ENCODE results near the gene NRIP1.

NRIP1 gene

DNA sequence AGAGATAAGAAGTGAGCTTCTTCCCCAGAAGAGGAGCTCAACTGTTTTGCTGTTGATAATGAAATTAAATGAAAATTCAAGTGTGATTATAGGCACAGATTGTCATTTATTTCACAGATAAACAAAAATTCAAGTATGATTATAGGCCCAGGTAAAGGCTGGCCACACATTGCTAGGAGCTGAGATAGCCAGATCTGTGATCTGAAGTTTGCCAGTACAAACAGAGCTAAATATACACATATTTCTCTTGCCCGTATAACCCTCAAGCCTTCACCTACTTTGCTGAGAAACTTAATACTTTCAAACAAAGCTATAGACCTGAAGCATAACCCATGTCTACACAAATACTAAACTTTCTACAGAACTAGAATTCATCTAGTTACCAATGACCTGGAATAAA, 31.3 kb upstream of the NRIP1 start:
- TF ChIP-seq CTCF (IDR thresholded peaks at IDR 0.05; ENCODE audit: insufficient read depth, missing control alignments): no peak
- FAIRE-seq: no peak

GRCh38 chr21:15095326-15095725, 30.5 kb upstream of the NRIP1 start:
- FAIRE-seq (no peak), DNase-seq (ENCODE audit: insufficient read length, low spot score) (no peak)
- TF ChIP-seq CTCF (IDR thresholded peaks at IDR 0.05; ENCODE audit: insufficient read depth, missing control alignments): no peak

More for the DNA sequence above, 31.3 kb upstream of the NRIP1 start:
- DNase-seq (ENCODE audit: insufficient read length, low spot score): no peak

- no peak for DNase-seq (ENCODE audit: insufficient read length, low spot score)
- FAIRE-seq: no peak
- no peak for TF ChIP-seq CTCF (IDR thresholded peaks at IDR 0.05; ENCODE audit: insufficient read depth, missing control alignments)
Observed at GRCh38 chr21:15094706-15095105, 29.9 kb upstream of the NRIP1 start.

DNA sequence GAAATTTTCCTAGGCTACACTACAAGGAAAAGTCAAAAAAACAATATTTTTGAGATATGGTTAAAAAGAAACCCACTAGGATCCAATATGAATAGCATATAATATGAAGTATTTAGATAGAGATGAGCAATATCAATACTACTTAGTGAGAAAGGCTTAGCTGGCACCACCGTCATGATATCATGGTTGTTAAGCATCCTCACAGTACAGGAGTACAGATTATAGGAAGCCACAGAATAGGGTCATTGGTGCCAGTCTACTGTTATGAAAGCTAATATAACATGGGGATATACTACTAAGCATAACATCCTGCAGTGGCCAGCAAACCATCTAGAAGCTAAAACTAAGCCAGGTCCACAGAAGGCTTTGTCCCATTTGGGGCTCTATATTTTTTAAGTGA, 28.4 kb upstream of the NRIP1 start:
- DNase-seq (ENCODE audit: insufficient read length, low spot score): no peak
- TF ChIP-seq CTCF (IDR thresholded peaks at IDR 0.05; ENCODE audit: insufficient read depth, missing control alignments): no peak
- FAIRE-seq: no peak

DNA sequence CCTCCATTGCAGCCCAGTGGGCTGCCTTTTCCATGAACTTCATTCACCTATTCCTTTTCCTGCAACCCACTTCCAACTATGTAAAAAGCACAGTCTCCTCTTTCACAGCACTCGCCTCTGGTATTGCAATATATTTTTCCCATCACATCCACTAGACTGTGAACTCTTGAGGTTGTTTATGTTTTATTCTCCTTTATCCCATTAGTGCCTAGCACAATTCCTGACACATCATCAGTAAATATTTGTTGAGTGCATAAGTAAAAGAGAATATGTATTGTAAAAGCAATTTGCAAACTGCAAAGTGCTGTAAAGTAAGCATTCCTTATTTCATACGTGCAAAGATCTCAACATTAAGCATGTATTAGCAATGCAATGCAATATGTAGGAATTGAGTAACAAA, 27.9 kb upstream of the NRIP1 start:
- no peak for FAIRE-seq

DNA sequence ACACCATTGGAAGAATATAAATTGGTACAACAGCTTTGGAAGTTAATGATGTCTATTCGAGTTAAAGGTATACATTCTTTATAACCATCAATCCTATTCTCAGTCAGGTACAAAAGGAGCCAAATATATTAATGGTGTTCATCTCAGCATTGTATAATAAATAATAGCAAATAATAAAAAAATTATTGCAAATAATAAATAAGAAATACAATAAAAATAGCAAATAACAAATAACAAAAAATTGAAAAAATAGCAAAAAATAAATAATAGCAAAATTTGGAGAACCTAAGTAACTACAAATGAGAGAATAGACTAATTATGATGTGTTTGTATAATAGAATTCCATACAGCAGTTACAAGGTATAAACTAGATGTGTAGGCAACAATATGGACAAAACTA, 25.6 kb upstream of the NRIP1 start:
- TF ChIP-seq CTCF (IDR thresholded peaks at IDR 0.05; ENCODE audit: insufficient read depth, missing control alignments): no peak
- FAIRE-seq: no peak
- DNase-seq (ENCODE audit: insufficient read length, low spot score): no peak

More for the DNA sequence above, 27.9 kb upstream of the NRIP1 start:
- TF ChIP-seq CTCF (IDR thresholded peaks at IDR 0.05; ENCODE audit: insufficient read depth, missing control alignments): no peak
- no peak for DNase-seq (ENCODE audit: insufficient read length, low spot score)

GRCh38 chr21:15088488-15088887, 23.7 kb upstream of the NRIP1 start:
- no peak for FAIRE-seq
- TF ChIP-seq CTCF (IDR thresholded peaks at IDR 0.05; ENCODE audit: insufficient read depth, missing control alignments): no peak
- DNase-seq (ENCODE audit: insufficient read length, low spot score): no peak
